GM21529 (cell line): Measurements from ENCODE around the gene MBOAT7.

ENCODE experiments used
- ATAC-seq: cut with Tn5 transposase; IDR thresholded peaks from one replicate; pipeline ENCODE4 v1.9.1; 2021; ENCODE audit not compliant: unreplicated experiment

MBOAT7 gene

GRCh38 chr19:54165222-54165621 is 24.2 kb downstream of the MBOAT7 start:
- ATAC-seq, result no peak

DNA sequence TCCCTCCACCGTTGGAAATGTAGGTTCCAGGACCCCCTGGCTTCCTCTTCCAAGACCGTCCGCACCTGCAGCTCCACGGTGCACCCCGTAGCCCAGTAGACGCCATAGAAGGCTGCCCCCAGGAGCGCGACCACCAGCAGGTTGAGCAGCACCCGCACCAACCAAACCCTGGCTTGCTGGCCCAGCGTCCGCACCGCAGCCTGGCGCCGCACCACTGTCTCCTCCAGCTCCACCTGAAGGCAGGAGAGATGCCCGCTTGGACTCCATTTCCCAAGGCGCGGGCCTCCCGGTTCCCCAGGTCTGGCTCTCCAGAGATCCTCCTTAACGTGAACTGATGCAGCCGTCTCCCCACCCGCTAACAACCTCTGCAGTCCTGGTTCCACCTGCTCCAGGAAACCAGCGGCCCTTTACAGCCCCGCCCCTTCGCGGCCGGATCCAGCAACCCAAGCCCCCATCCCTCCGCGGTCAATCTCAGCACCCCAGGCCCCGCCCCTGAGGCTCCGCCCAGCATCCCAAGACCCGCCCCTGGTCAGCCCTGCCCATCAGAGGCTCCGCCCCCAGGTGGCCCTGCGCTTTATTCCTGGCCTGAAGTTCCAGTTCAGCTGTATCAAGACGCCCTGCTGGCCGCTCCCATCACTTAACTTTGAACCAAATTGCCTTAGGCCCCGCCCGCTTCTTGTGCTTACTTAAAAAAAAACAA is 24.9 kb downstream of the MBOAT7 start:
- no peak for ATAC-seq

GRCh38 chr19:54162884-54163283 is 26.5 kb downstream of the MBOAT7 start:
- ATAC-seq, result no peak

DNA sequence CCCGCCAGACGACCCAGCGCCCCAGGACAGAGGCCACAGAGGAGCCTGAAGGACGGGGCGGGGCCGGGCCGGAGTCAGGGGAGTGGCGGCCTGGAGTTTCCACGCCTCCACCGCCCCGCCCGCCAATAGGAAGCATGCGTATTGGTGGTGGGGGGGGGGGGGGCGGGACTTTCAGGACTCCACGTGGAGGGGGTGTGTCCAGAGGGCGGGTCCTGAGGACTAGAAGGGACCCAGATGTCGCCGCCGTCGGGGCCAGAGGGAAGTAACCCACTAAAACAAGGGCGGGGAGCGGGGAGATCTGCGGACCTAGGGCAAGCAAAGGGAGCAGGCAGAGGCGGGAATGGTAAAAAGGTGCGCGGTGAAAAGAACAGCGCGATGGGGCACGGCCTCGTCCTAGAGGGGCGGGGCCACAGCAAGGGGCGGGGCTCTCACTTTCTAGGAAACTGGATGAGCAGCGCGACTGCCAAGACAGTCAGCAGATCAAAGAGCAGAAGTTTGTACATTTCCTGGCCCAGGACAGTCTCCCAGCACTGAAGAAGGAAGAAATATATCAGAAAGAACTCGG is 27.1 kb downstream of the MBOAT7 start:
- ATAC-seq, result no peak

GRCh38 chr19:54160854-54161253 is 28.5 kb downstream of the MBOAT7 start:
- no peak for ATAC-seq

DNA sequence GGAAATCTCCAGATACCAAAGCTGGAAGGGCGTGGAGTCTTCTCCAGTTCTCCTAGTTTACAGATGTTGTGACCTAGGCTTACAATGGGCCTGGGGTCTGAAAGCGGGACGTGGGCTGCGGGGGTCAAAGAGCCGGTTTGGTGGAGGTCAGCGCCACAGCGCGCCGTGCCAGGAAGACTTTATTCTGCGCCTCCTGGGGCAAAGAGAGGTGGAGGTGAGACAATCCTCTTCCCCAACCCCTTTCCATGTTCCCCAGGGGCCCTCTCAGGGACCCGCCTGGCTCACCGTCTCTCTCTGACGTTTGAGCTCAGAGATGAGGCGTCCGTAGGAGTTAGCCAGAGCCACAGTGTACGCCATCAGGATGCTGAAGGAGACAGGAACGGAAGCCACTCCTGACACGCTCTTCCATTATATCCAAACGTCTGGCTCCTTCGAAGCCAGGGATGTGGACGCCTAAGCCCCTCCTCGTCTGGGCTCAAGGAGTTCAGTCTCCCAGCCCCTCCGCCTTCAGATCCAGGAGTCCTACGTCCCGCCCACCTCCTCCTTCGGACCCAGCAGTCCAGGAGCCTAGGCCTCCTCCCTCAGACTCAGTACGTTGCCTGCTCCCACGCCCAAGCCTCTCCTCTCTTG is 29.1 kb downstream of the MBOAT7 start:
- ATAC-seq, result no peak

DNA sequence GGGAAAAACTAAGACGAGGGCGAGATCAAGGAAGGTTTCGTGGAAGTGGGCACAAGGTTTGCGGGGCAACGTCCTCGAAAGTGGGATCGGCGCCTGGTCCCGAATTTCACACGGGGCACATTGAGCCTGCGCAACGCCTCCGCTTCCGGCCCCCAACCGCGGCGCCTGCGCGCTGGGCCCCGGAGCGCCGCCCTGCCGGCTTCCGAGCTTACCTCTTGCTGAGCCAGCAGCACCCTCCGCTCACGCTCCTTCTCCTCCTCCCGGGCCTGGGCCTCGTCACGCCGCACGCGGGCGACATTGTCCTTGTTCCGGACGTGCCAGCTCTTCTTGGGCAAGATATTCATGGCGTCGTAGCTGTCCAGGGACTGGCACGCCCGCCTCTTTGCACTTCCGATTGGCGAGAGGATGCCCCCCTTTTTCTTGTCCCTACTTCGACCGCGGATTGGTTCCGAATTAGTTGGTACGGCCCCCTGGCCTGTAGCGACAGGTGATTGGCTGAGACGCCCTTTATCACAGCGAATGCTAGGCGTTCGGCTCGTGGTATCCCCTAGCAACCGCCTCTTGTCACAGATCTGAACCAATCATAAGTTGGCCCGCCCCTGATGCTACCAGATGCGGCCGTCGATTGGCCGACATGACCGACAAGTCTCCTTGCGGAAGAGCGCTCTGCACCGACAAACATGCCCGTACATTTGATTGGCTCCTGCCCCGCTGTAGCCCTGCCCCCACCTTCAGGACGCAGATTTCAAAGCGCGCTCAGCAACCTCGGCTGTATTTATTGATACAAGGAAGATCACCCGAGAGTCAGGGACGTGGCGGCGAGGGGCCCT is 29.8 kb downstream of the MBOAT7 start, which contains the start of gene LENG1:
TSS of gene LENG1 (minus strand) at position 370 of the 830 bp plus-strand sequence. CDS start at position 344, 26 bp downstream.
- peak; percentile 91 for ATAC-seq

DNA sequence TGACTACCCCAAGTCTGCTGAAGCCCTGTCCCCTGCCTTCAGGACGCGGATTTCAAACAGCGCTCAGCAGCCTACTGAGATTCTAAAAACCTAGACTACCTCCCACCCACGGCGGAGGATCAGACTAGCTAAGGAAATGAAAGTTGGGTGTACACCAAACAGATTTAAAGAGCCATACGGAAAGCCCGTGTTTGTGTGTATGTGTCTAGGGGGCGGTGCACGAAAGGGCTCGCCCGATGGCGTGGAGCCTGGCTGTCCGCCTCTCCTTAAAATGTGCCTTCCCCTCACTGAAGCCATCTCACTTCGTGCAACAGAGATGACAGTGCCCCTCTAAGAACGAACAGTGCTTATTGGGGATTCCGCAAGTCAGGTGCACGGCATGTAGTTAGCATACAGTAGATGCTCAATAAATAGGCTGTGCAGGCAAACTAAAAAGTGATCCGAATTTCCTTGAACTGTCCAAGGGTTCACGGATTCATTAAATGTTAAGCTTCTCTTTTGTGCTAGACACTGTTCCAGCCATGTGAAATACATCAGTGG is 30.5 kb downstream of the MBOAT7 start:
- ATAC-seq, result no peak

- no peak for ATAC-seq
Measured at GRCh38 chr19:54156953-54157352, 32.4 kb downstream of the MBOAT7 start.

- ATAC-seq, result no peak
Measured at GRCh38 chr19:54156490-54156889, 32.9 kb downstream of the MBOAT7 start.

DNA sequence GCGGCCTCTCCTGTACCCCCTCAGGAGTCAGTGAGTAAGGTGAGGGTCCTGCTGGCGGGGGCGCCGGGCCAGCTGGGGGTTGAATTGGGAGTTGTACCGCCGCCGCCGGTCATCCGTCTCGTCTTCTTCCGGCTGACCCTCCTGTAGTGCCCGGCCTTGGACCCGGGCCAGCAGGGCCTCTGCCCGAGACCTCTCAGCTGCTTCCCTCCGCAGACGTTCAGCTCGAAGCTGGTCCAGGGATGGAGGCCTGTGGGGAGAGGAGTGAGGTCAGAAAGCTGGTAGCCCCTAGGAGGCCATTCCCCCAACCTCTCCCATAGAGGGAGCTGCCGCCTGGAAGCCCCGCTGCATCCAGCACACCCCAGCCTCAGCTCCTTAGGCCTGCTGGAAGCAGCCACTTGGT is 33.7 kb downstream of the MBOAT7 start:
- no peak for ATAC-seq

- ATAC-seq, result no peak
Measured at GRCh38 chr19:54154603-54155345, 34.6 kb downstream of the MBOAT7 start.

DNA sequence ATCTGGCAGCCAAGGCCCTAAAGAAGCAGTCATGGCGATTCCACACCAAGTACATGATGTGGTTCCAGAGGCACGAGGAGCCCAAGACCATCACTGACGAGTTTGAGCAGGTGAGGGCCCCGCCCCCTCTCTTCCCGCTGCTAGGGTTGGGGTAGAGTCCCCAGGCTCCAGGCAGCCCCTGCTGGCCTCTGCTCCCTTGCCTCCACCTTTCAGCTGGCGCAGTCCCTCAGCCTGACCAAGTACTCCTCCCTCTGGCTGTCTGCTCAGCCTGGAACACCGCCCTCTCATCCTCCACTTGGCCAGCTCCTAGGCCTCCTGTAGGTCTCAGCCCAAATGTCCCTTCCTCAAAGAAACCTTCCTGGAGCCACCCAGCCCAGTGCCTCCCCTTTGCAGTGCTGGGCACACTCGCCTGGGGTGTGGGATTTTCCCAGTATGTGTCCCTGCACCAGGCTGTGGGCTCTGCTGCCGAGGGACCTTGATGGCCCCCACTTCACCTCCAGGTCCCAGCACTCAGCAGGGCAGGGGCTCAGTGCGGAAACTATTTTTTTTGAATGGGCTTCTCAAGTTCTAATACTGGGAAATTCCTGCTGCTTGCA is 35.6 kb downstream of the MBOAT7 start:
- no peak for ATAC-seq

- ATAC-seq, result no peak
Measured at GRCh38 chr19:54152878-54153524, 36.4 kb downstream of the MBOAT7 start.

DNA sequence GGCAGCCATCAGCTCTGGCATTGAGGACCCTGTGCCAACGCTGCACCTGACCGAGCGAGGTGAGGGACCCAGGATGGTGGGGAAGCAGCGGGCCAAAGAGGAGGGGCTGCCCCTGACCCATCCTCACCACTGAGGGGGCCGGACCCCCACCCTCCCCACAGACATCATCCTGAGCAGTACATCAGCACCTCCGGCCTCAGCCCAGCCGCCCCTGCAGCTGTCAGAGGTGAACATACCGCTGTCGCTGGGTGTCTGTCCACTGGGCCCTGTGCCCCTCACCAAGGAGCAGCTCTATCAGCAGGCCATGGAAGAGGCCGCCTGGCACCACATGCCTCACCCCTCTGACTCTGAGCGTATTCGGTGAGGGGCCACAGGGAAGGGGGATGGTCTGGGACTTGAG is 37.1 kb downstream of the MBOAT7 start:
- ATAC-seq, result no peak

- no peak for ATAC-seq
Measured at GRCh38 chr19:54151362-54152035, 37.9 kb downstream of the MBOAT7 start.

GRCh38 chr19:54149021-54149812 is 40.2 kb downstream of the MBOAT7 start:
- ATAC-seq, result no peak

DNA sequence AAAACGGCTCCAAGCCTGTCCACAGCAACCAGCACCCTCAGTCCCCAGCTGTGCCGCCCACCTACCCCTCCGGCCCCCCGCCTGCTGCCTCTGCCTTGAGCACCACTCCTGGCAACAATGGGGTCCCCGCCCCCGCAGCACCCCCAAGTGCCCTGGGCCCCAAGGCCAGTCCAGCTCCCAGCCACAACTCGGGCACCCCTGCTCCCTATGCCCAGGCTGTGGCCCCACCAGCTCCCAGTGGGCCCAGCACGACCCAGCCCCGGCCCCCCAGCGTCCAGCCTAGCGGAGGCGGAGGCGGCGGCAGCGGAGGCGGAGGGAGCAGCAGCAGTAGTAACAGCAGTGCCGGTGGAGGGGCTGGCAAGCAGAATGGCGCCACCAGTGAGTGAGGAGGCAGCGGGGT is 41.2 kb downstream of the MBOAT7 start:
- no peak for ATAC-seq
